ENCODE data around the gene RPL26.
A peak's percentile ranks its signal among the peaks of the same experiment; 100 is the strongest.
"Not testable (repeated sequence)": the region's sequence is repeated elsewhere in the genome, so short reads cannot be mapped to it uniquely, and the experiment has no call there.

The RPL26 gene

GRCh38 chr17:8386841-8387240 lies 3.8 kb upstream of the RPL26 start:
- no peak for TF ChIP-seq CTCF (IDR thresholded peaks at IDR 0.05; ENCODE audit: low read depth, low read length)
- H3K4me3 ChIP-seq (ENCODE audit: low read depth, low read length): no peak overlapping the region

- H3K4me3 ChIP-seq (ENCODE audit: low read depth, low read length): no peak overlapping the region
- TF ChIP-seq CTCF (IDR thresholded peaks at IDR 0.05; ENCODE audit: low read depth, low read length): no peak
Observed at GRCh38 chr17:8384801-8385378, 1.9 kb upstream of the RPL26 start.

- H3K4me3 ChIP-seq (ENCODE audit: low read depth, low read length): peak overlapping the region; percentile 96
- no peak for TF ChIP-seq CTCF (IDR thresholded peaks at IDR 0.05; ENCODE audit: low read depth, low read length)
Observed at GRCh38 chr17:8382880-8383142, 182 bp downstream of the RPL26 start.

- peak overlapping the region; percentile 96 for H3K4me3 ChIP-seq (ENCODE audit: low read depth, low read length)
- TF ChIP-seq CTCF (IDR thresholded peaks at IDR 0.05; ENCODE audit: low read depth, low read length): no peak
Observed at GRCh38 chr17:8382052-8382879, 727 bp downstream of the RPL26 start.

- TF ChIP-seq CTCF (IDR thresholded peaks at IDR 0.05; ENCODE audit: low read depth, low read length): no peak
- H3K4me3 ChIP-seq (ENCODE audit: low read depth, low read length): no peak overlapping the region
Observed at GRCh38 chr17:8380049-8380448, 2.9 kb downstream of the RPL26 start.

GRCh38 chr17:8378117-8378516 lies 4.9 kb downstream of the RPL26 start:
- not testable (repeated sequence) for H3K4me3 ChIP-seq (ENCODE audit: low read depth, low read length)

GRCh38 chr17:8377422-8377821 lies 5.6 kb downstream of the RPL26 start:
- no peak overlapping the region for H3K4me3 ChIP-seq (ENCODE audit: low read depth, low read length)
- TF ChIP-seq CTCF (IDR thresholded peaks at IDR 0.05; ENCODE audit: low read depth, low read length): no peak
